ENCODE data around the gene CDC34. TPM values are rescaled to one million over a fixed set of nuclear protein-coding genes. Genes with fewer than 3 reads are reported as not detected.

CDC34 gene
- total and polyA plus RNA-seq, 9 of the 15 experiments (the other 6 are each of a cell fraction or from before 2014, with no cell fraction given) = 0.80 to 203 (median 65.5) TPM

DNA sequence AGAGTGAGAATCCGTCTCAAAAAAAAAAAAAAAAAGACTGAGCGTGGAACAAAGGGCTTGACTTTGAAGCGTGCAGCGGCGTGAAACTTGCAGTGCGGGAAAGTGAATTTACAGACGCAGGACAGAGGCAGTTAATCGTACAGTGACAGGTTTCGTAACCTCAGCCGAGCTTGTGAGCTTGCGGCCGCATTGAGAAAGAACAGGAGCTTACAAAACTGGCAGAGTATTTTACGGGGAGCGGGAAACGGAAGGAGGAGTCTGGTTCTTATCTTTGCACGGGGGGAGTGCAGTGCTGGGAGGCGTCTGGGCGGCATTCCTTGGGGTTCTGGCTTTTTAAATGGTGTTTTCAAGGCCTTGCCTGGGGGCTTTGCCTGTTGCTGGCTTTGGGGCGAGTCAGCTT is 34.8 kb downstream of the CDC34 start:
- peak; percentile 91 for ATAC-seq
- peaks cover 3% of the 10 kb centered on the region; the same call in 1 of the 3 replicates for H3K36me3 ChIP-seq (ENCODE audit: control insufficient read depth, insufficient read depth, low read length)
- WGBS (ENCODE audit: insufficient coverage, low coverage, missing lambda C conversion rate) = under 1% methylated on average over 17 of the region's 19 CpGs
- in situ Hi-C loops (cut with MboI) = no loop called here
- peak overlapping the region; percentile 21 for H3K4me3 ChIP-seq
- H4K20me1 ChIP-seq (replicated peaks; ENCODE audit: control insufficient read depth, insufficient read depth, low read length) = no peaks in the 10 kb centered on the region
- peak; percentile 50 to 92 (median 70) for DNase-seq (ENCODE audit: extremely low read depth in 1 of 4, low spot score in 3 of 4)
- peak overlapping the region; percentile 46 to 71; a peak in 3 of 4 replicates for H3K9ac ChIP-seq (ENCODE audit: insufficient read depth in 1 of 2, low read depth in 2 of 2, low read length in 2 of 2)
- no TSS peak for BruUV-seq (replicated peaks)
- peak overlapping the region; percentile 70 for H2AFZ ChIP-seq (ENCODE audit: low read depth, low read length)
- no peaks in the 10 kb centered on the region for H3K27me3 ChIP-seq (ENCODE audit: control insufficient read depth in 2 of 2, insufficient read depth in 2 of 2, low read length in 2 of 2)
- H3K9me1 ChIP-seq (ENCODE audit: control insufficient read depth, insufficient read depth, low read length) = no peaks in the 10 kb centered on the region
- POLR2A ChIA-PET = interaction anchor here (0.6 to 1.9 kb wide), 7 partner anchors 8 to 476 kb away, joined by 3 to 11 read pairs (median 3); no protein-coding TSS in a partner anchor
- peaks cover 0 to 29% of the 10 kb centered on the region in 2 experiments; a peak in 4 of 5 replicates for H3K4me1 ChIP-seq (replicated peaks in 1 of 2; ENCODE audit: control insufficient read depth in 2 of 2, insufficient read depth in 2 of 2, low read length in 2 of 2)
- H3K4me2 ChIP-seq (ENCODE audit: insufficient read depth, low read length) = peak overlapping the region; percentile 78
- peak; percentile 94 for FAIRE-seq
- CTCF ChIA-PET (ENCODE audit: low intra/inter-chr PET ratio) = no interaction called here
- H3K27ac ChIP-seq (ENCODE audit: extremely low read depth, low read depth, low read length) = peak overlapping the region; percentile 71
- intact Hi-C loops (cut with micrococcal nuclease) = no loop called here
- H3K79me2 ChIP-seq (ENCODE audit: control insufficient read depth, insufficient read depth, low read length) = peaks cover 4% of the 10 kb centered on the region; the same call in 1 of the 3 replicates
- peaks cover 10% of the 10 kb centered on the region for H3K9me3 ChIP-seq (replicated peaks; ENCODE audit: control insufficient read depth, insufficient read depth, low read depth, low read length)
- TF ChIP-seq, protein P1, sequence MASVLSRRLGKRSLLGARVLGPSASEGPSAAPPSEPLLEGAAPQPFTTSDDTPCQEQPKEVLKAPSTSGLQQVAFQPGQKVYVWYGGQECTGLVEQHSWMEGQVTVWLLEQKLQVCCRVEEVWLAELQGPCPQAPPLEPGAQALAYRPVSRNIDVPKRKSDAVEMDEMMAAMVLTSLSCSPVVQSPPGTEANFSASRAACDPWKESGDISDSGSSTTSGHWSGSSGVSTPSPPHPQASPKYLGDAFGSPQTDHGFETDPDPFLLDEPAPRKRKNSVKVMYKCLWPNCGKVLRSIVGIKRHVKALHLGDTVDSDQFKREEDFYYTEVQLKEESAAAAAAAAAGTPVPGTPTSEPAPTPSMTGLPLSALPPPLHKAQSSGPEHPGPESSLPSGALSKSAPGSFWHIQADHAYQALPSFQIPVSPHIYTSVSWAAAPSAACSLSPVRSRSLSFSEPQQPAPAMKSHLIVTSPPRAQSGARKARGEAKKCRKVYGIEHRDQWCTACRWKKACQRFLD (CRISPR knock-in tag; IDR thresholded peaks at IDR 0.05) = no peak
- TF ChIP-seq CXXC5 (CRISPR knock-in tag; IDR thresholded peaks at IDR 0.05) = peak; percentile 80
- 0 out of 4 replicates have a peak, but pooled peaks of 1 of the 2 experiments have one; percentile 24 for TF ChIP-seq ARNT (IDR thresholded peaks at IDR 0.05)
- TF ChIP-seq, protein P2, sequence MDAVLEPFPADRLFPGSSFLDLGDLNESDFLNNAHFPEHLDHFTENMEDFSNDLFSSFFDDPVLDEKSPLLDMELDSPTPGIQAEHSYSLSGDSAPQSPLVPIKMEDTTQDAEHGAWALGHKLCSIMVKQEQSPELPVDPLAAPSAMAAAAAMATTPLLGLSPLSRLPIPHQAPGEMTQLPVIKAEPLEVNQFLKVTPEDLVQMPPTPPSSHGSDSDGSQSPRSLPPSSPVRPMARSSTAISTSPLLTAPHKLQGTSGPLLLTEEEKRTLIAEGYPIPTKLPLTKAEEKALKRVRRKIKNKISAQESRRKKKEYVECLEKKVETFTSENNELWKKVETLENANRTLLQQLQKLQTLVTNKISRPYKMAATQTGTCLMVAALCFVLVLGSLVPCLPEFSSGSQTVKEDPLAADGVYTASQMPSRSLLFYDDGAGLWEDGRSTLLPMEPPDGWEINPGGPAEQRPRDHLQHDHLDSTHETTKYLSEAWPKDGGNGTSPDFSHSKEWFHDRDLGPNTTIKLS (IDR thresholded peaks at IDR 0.05; ENCODE audit: borderline replicate concordance, low read depth) = peak; percentile 25; the same call in 1 of the 2 replicates
- no peak for TF ChIP-seq ZBED1 (IDR thresholded peaks at IDR 0.05)
- peak; percentile 43; the same call in 1 of the 2 replicates for TF ChIP-seq HDAC2 (IDR thresholded peaks at IDR 0.05)
- TF ChIP-seq, protein P3, sequence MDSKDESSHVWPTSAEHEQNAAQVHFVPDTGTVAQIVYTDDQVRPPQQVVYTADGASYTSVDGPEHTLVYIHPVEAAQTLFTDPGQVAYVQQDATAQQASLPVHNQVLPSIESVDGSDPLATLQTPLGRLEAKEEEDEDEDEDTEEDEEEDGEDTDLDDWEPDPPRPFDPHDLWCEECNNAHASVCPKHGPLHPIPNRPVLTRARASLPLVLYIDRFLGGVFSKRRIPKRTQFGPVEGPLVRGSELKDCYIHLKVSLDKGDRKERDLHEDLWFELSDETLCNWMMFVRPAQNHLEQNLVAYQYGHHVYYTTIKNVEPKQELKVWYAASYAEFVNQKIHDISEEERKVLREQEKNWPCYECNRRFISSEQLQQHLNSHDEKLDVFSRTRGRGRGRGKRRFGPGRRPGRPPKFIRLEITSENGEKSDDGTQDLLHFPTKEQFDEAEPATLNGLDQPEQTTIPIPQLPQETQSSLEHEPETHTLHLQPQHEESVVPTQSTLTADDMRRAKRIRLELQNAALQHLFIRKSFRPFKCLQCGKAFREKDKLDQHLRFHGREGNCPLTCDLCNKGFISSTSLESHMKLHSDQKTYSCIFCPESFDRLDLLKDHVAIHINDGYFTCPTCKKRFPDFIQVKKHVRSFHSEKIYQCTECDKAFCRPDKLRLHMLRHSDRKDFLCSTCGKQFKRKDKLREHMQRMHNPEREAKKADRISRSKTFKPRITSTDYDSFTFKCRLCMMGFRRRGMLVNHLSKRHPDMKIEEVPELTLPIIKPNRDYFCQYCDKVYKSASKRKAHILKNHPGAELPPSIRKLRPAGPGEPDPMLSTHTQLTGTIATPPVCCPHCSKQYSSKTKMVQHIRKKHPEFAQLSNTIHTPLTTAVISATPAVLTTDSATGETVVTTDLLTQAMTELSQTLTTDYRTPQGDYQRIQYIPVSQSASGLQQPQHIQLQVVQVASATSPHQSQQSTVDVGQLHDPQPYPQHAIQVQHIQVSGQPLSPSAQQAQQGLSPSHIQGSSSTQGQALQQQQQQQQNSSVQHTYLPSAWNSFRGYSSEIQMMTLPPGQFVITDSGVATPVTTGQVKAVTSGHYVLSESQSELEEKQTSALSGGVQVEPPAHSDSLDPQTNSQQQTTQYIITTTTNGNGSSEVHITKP (IDR thresholded peaks at IDR 0.05; ENCODE audit: partially characterized antibody) = peak; percentile 23
- peak; percentile 49 for TF ChIP-seq CBFA2T2 (conservative IDR thresholded peaks at IDR 0.05)
- peak; percentile 79 for TF ChIP-seq TEAD4 (IDR thresholded peaks at IDR 0.05; ENCODE audit: low read length)
- TF ChIP-seq TEAD4 (CRISPR knock-in tag; IDR thresholded peaks at IDR 0.05; ENCODE audit: borderline replicate concordance) = no peak
- TF ChIP-seq SMAD3 (CRISPR knock-in tag; conservative IDR thresholded peaks at IDR 0.05) = no peak
- peak; percentile 17; the same call in 1 of the 2 replicates for TF ChIP-seq MYC (IDR thresholded peaks at IDR 0.05; ENCODE audit: low read depth, low read length)
- TF ChIP-seq MYC (CRISPR knock-in tag; IDR thresholded peaks at IDR 0.05; ENCODE audit: borderline replicate concordance, low read depth) = no peak
- TF ChIP-seq, protein P4, sequence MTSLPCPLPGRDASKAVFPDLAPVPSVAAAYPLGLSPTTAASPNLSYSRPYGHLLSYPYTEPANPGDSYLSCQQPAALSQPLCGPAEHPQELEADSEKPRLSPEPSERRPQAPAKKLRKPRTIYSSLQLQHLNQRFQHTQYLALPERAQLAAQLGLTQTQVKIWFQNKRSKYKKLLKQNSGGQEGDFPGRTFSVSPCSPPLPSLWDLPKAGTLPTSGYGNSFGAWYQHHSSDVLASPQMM (CRISPR knock-in tag; IDR thresholded peaks at IDR 0.05) = no peak
- TF ChIP-seq MAZ (CRISPR knock-in tag; conservative IDR thresholded peaks at IDR 0.05 in 1 of 2, IDR thresholded peaks at IDR 0.05 in 1 of 2) = peak; percentile 54 to 72; a peak in 3 of 4 replicates
- peak; percentile 75 for TF ChIP-seq BHLHE40 (IDR thresholded peaks at IDR 0.05; ENCODE audit: low read length)
- TF ChIP-seq ZNF780A (CRISPR knock-in tag; IDR thresholded peaks at IDR 0.05) = no peak

All from K562 (cell line).